ENCODE measurements around the gene CYTH1.

CYTH1 gene

GRCh38 chr17:78781893-78782304 is at the start of gene CYTH1:
Gene CYTH1 (minus strand): TSS chr17:78782273. CDS start chr17:78782223, 50 bp downstream.
- no peak for DNase-seq

- no peak for DNase-seq
These were observed 47.4 kb upstream of the CYTH1 start for GRCh38 chr17:78829477-78829876.

GRCh38 chr17:78828470-78829185 is 46.6 kb upstream of the CYTH1 start:
- no peak for DNase-seq

GRCh38 chr17:78826836-78827509 is 44.9 kb upstream of the CYTH1 start:
- no peak for DNase-seq

GRCh38 chr17:78826421-78826820 is 44.3 kb upstream of the CYTH1 start:
- DNase-seq: no peak

- no peak for DNase-seq
These were observed 43.6 kb upstream of the CYTH1 start for GRCh38 chr17:78825696-78826095.

- DNase-seq: no peak
These were observed 42.2 kb upstream of the CYTH1 start for GRCh38 chr17:78824240-78824639.

GRCh38 chr17:78823282-78824046 is 41.4 kb upstream of the CYTH1 start:
- no peak for DNase-seq

- no peak for DNase-seq
These were observed 40.5 kb upstream of the CYTH1 start for GRCh38 chr17:78822552-78822951.

GRCh38 chr17:78821961-78822360 is 39.9 kb upstream of the CYTH1 start:
- no peak for DNase-seq

- DNase-seq: no peak
These were observed 38.8 kb upstream of the CYTH1 start for GRCh38 chr17:78820841-78821240.

GRCh38 chr17:78819806-78820792 is 38.0 kb upstream of the CYTH1 start:
- DNase-seq: no peak

GRCh38 chr17:78819402-78819801 is 37.3 kb upstream of the CYTH1 start:
- DNase-seq: no peak

GRCh38 chr17:78818932-78819331 is 36.9 kb upstream of the CYTH1 start:
- DNase-seq: no peak

GRCh38 chr17:78818152-78818846 is 36.2 kb upstream of the CYTH1 start:
- no peak for DNase-seq

GRCh38 chr17:78817123-78817522 is 35.0 kb upstream of the CYTH1 start:
- no peak for DNase-seq

GRCh38 chr17:78815696-78816095 is 33.6 kb upstream of the CYTH1 start:
- no peak for DNase-seq

GRCh38 chr17:78812855-78813254 is 30.8 kb upstream of the CYTH1 start:
- DNase-seq: no peak

GRCh38 chr17:78808163-78808562 is 26.1 kb upstream of the CYTH1 start:
- no peak for DNase-seq

- no peak for DNase-seq
These were observed 24.4 kb upstream of the CYTH1 start for GRCh38 chr17:78806451-78806850.

- no peak for DNase-seq
These were observed 23.2 kb upstream of the CYTH1 start for GRCh38 chr17:78805301-78805700.

GRCh38 chr17:78804777-78805176 is 22.7 kb upstream of the CYTH1 start:
- DNase-seq: no peak

All from NCI-H1105 treated with DMSO at 0.1 percent for 48 hours (cell line).